ENCODE measurements around the gene SIMC1. TPM values are rescaled to one million over a fixed set of nuclear protein-coding genes. Genes with fewer than 3 reads are reported as not detected.

SIMC1 gene
- total and polyA plus RNA-seq, 8 donors = 6.1 to 58.3 (median 15.9) TPM

GRCh38 chr5:176317534-176318374, 79.5 kb downstream of the SIMC1 start:
- 42 to 56% (median 50%) methylated on average over 7 of the region's 7 CpGs for WGBS, 5 donors
- Histone ChIP-seq H3K9me3 (no peaks in the 10 kb centered on the region), H3K27me3 (no peaks in the 10 kb centered on the region), H3K36me3 (peaks cover 28 to 88% (median 77%) of the 10 kb centered on the region in 4 donors), H3K4me1 (peaks cover 0 to 11% (median 0%) of the 10 kb centered on the region in 4 donors), H3K4me3 (peak overlapping the region in 1 of 4 donors; percentile 20), H3K27ac (peak overlapping the region in 3 of 5 donors; percentile 11 to 66 (median 20))
- TF ChIP-seq POLR2AphosphoS5 (IDR thresholded peaks at IDR 0.05) (no peak), CTCF (IDR thresholded peaks at IDR 0.05) (no peak), POLR2A (IDR thresholded peaks at IDR 0.05) (no peak), EP300 (IDR thresholded peaks at IDR 0.05) (no peak)
- DNase-seq = peak in 1 of 2 donors; percentile 30
- intact Hi-C loops (cut with DNase I; ENCODE audit: low total_unique reads) = no loop called here

- TF ChIP-seq CTCF (IDR thresholded peaks at IDR 0.05) (no peak), POLR2A (IDR thresholded peaks at IDR 0.05) (no peak), POLR2AphosphoS5 (IDR thresholded peaks at IDR 0.05) (no peak), EP300 (IDR thresholded peaks at IDR 0.05) (no peak)
- DNase-seq = peak in 1 of 2 donors; percentile 1
- H3K27ac ChIP-seq = no peak overlapping the region
- H3K4me3 ChIP-seq = no peak overlapping the region
- peaks cover 0 to 11% (median 0%) of the 10 kb centered on the region in 4 donors for H3K4me1 ChIP-seq
- H3K36me3 ChIP-seq = peaks cover 25 to 89% (median 81%) of the 10 kb centered on the region in 4 donors
- 91 to 98% (median 94%) methylated on average over 9 of the region's 9 CpGs for WGBS, 5 donors
- H3K9me3 ChIP-seq = no peaks in the 10 kb centered on the region
- intact Hi-C loops (cut with DNase I; ENCODE audit: low total_unique reads) = no loop called here
- no peaks in the 10 kb centered on the region for H3K27me3 ChIP-seq
These were observed 81.8 kb downstream of the SIMC1 start for GRCh38 chr5:176319827-176320554.

- WGBS, 5 donors = 95 to 97% (median 96%) methylated on average over 3 of the region's 3 CpGs
- Histone ChIP-seq H3K27ac (no peak overlapping the region), H3K27me3 (no peaks in the 10 kb centered on the region), H3K4me1 (peaks cover 0 to 11% (median 0%) of the 10 kb centered on the region in 4 donors), H3K4me3 (no peak overlapping the region), H3K36me3 (peaks cover 19 to 89% (median 81%) of the 10 kb centered on the region in 4 donors), H3K9me3 (no peaks in the 10 kb centered on the region)
- DNase-seq = no peak
- intact Hi-C loops (cut with DNase I; ENCODE audit: low total_unique reads) = no loop called here
- no peak for TF ChIP-seq POLR2A (IDR thresholded peaks at IDR 0.05)
- TF ChIP-seq CTCF (IDR thresholded peaks at IDR 0.05) = no peak
- TF ChIP-seq POLR2AphosphoS5 (IDR thresholded peaks at IDR 0.05) = no peak
- no peak for TF ChIP-seq EP300 (IDR thresholded peaks at IDR 0.05)
These were observed 82.4 kb downstream of the SIMC1 start for GRCh38 chr5:176320577-176320976.

- no peak overlapping the region for H3K4me3 ChIP-seq
- H3K9me3 ChIP-seq = no peaks in the 10 kb centered on the region
- H3K27me3 ChIP-seq = no peaks in the 10 kb centered on the region
- H3K27ac ChIP-seq = no peak overlapping the region
- intact Hi-C loops (cut with DNase I; ENCODE audit: low total_unique reads) = no loop called here
- H3K36me3 ChIP-seq = peaks cover 26 to 66% (median 56%) of the 10 kb centered on the region in 4 donors
- TF ChIP-seq CTCF (IDR thresholded peaks at IDR 0.05) (no peak), POLR2AphosphoS5 (IDR thresholded peaks at IDR 0.05) (no peak), EP300 (IDR thresholded peaks at IDR 0.05) (no peak)
- no peaks in the 10 kb centered on the region for H3K4me1 ChIP-seq
- no peak for DNase-seq
These were observed 96.0 kb downstream of the SIMC1 start for GRCh38 chr5:176334031-176334770.

Data from stomach (tissue), 9 donors.